ENCODE measurements around the gene SLC24A5.
A peak's percentile ranks its signal among the peaks of the same experiment; 100 is the strongest.

DNA sequence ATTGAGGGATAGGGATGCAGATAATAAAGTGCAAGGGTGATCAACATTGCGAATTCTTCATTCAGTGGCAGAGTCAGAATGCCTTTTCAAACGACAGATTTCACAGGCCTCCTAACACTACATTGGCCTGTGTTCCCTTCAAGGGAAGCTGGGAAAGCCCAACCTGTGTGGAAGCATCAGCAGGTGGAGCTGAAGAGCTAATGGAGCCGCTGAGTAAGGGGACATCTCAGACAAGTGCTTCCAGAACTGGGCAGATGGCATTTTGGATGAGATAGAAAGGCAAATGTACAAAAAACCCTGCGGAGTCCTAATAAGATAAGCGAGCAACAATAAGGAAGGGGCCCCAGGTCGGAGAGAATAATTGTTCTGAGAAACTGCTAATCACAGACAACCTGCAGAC is 8.5 kb upstream of the SLC24A5 start:
- TF ChIP-seq, protein P1, sequence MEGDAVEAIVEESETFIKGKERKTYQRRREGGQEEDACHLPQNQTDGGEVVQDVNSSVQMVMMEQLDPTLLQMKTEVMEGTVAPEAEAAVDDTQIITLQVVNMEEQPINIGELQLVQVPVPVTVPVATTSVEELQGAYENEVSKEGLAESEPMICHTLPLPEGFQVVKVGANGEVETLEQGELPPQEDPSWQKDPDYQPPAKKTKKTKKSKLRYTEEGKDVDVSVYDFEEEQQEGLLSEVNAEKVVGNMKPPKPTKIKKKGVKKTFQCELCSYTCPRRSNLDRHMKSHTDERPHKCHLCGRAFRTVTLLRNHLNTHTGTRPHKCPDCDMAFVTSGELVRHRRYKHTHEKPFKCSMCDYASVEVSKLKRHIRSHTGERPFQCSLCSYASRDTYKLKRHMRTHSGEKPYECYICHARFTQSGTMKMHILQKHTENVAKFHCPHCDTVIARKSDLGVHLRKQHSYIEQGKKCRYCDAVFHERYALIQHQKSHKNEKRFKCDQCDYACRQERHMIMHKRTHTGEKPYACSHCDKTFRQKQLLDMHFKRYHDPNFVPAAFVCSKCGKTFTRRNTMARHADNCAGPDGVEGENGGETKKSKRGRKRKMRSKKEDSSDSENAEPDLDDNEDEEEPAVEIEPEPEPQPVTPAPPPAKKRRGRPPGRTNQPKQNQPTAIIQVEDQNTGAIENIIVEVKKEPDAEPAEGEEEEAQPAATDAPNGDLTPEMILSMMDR (IDR thresholded peaks at IDR 0.05) = peak; percentile 69
- TF ChIP-seq EZH2 (IDR thresholded peaks at IDR 0.05) = no peak
